Limb (tissue), 2 donors: ENCODE data around the gene BMS1.
"Not testable (repeated sequence)": the region's sequence is repeated elsewhere in the genome, so short reads cannot be mapped to it uniquely, and the experiment has no call there.

Experiments
- DNase-seq, 2 donors: peaks; one replicate each; pipeline ENCODE4 v3.0.0-alpha.2; 2016; ENCODE audit errors: extremely low spot score in 2 of 2

BMS1 gene

GRCh38 chr10:42795701-42796100 is 13.1 kb downstream of the BMS1 start:
- DNase-seq = no peak

GRCh38 chr10:42801135-42801534 is 18.5 kb downstream of the BMS1 start:
- no peak for DNase-seq

GRCh38 chr10:42802876-42803275 is 20.3 kb downstream of the BMS1 start:
- DNase-seq = no peak

- no peak for DNase-seq
Observed at GRCh38 chr10:42809676-42810075, 27.1 kb downstream of the BMS1 start.

- no peak for DNase-seq
Observed at GRCh38 chr10:42812028-42812427, 29.4 kb downstream of the BMS1 start.

GRCh38 chr10:42813989-42814687 is 31.5 kb downstream of the BMS1 start:
- DNase-seq = not testable (repeated sequence)

- not testable (repeated sequence) for DNase-seq
Observed at GRCh38 chr10:42816334-42816733, 33.7 kb downstream of the BMS1 start.

- DNase-seq = no peak
Observed at GRCh38 chr10:42816912-42817311, 34.3 kb downstream of the BMS1 start.

GRCh38 chr10:42817417-42817816 is 34.8 kb downstream of the BMS1 start:
- not testable (repeated sequence) for DNase-seq

GRCh38 chr10:42826759-42827158 is 44.2 kb downstream of the BMS1 start:
- DNase-seq = not testable (repeated sequence)

GRCh38 chr10:42827201-42827600 is 44.6 kb downstream of the BMS1 start:
- no peak for DNase-seq

- DNase-seq = not testable (repeated sequence)
Observed at GRCh38 chr10:42828391-42828790, 45.8 kb downstream of the BMS1 start.

GRCh38 chr10:42830237-42830636 is 47.6 kb downstream of the BMS1 start:
- DNase-seq = no peak

- DNase-seq = no peak
Observed at GRCh38 chr10:42836096-42836495, 53.5 kb downstream of the BMS1 start.

- peak in 1 of 2 donors; percentile 36 for DNase-seq
Observed at GRCh38 chr10:42836771-42837468, 54.3 kb downstream of the BMS1 start.

- DNase-seq = not testable (repeated sequence)
Observed at GRCh38 chr10:42844810-42845209, 62.2 kb downstream of the BMS1 start.

- not testable (repeated sequence) for DNase-seq
Observed at GRCh38 chr10:42847261-42847660, 64.7 kb downstream of the BMS1 start.

- DNase-seq = no peak
Observed at GRCh38 chr10:42850931-42851330, 68.3 kb downstream of the BMS1 start.

GRCh38 chr10:42859256-42859655 is 76.7 kb downstream of the BMS1 start:
- DNase-seq = no peak

- not testable (repeated sequence) for DNase-seq
Observed at GRCh38 chr10:42860016-42860415, 77.4 kb downstream of the BMS1 start.

GRCh38 chr10:42862801-42863200 is 80.2 kb downstream of the BMS1 start:
- not testable (repeated sequence) for DNase-seq

- DNase-seq = no peak
Observed at GRCh38 chr10:42864575-42864974, 82.0 kb downstream of the BMS1 start.

GRCh38 chr10:42865716-42866114 is 83.1 kb downstream of the BMS1 start:
- DNase-seq = no peak
